ENCODE results near the gene CEP85L.

CEP85L gene

GRCh38 chr6:118544105-118544504 is 107.3 kb downstream of the CEP85L start:
- H3K9me3 Mint-ChIP-seq = no peaks in the 10 kb centered on the region
- no peak for ATAC-seq (replicated peaks)
- H3K36me3 Mint-ChIP-seq = peaks cover 0 to 3% of the 10 kb centered on the region in 2 donors
- no peak for DNase-seq
- H3K27ac Mint-ChIP-seq = no peak overlapping the region
- H3K4me3 Mint-ChIP-seq = no peak overlapping the region
- H3K27me3 Mint-ChIP-seq = no peaks in the 10 kb centered on the region
- peaks cover 0 to 4% of the 10 kb centered on the region in 2 donors for H3K4me1 Mint-ChIP-seq

GRCh38 chr6:118542184-118542952 is 109.0 kb downstream of the CEP85L start:
- no peaks in the 10 kb centered on the region for H3K9me3 Mint-ChIP-seq
- ATAC-seq (replicated peaks) (no peak), DNase-seq (no peak)
- no peaks in the 10 kb centered on the region for H3K27me3 Mint-ChIP-seq
- H3K4me1 Mint-ChIP-seq = peaks cover 0 to 1% of the 10 kb centered on the region in 2 donors
- peaks cover 0 to 3% of the 10 kb centered on the region in 2 donors for H3K36me3 Mint-ChIP-seq
- H3K27ac Mint-ChIP-seq = no peak overlapping the region
- H3K4me3 Mint-ChIP-seq = no peak overlapping the region

- ATAC-seq (replicated peaks) (no peak), DNase-seq (no peak)
- H3K27ac Mint-ChIP-seq = no peak overlapping the region
- H3K9me3 Mint-ChIP-seq = no peaks in the 10 kb centered on the region
- no peaks in the 10 kb centered on the region for H3K27me3 Mint-ChIP-seq
- peaks cover 3 to 10% of the 10 kb centered on the region in 2 donors for H3K4me1 Mint-ChIP-seq
- H3K36me3 Mint-ChIP-seq = peaks cover 8 to 9% of the 10 kb centered on the region in 2 donors
- no peak overlapping the region for H3K4me3 Mint-ChIP-seq
These were observed 113.8 kb downstream of the CEP85L start for GRCh38 chr6:118537574-118537973.

- H3K4me1 Mint-ChIP-seq = peaks cover 6 to 12% of the 10 kb centered on the region in 2 donors
- peaks cover under 1 to 1% of the 10 kb centered on the region in 2 donors for H3K9me3 Mint-ChIP-seq
- no peak for ATAC-seq (replicated peaks)
- no peaks in the 10 kb centered on the region for H3K27me3 Mint-ChIP-seq
- peaks cover 13 to 15% of the 10 kb centered on the region in 2 donors for H3K36me3 Mint-ChIP-seq
- no peak for DNase-seq
- no peak overlapping the region for H3K27ac Mint-ChIP-seq
- H3K4me3 Mint-ChIP-seq = no peak overlapping the region
These were observed 114.9 kb downstream of the CEP85L start for GRCh38 chr6:118536478-118536877.

GRCh38 chr6:118535176-118535844 is 116.1 kb downstream of the CEP85L start:
- Mint-ChIP-seq H3K27ac (no peak overlapping the region), H3K4me3 (no peak overlapping the region), H3K27me3 (no peaks in the 10 kb centered on the region), H3K9me3 (peaks cover 3 to 10% of the 10 kb centered on the region in 2 donors), H3K36me3 (peaks cover 23 to 27% of the 10 kb centered on the region in 2 donors), H3K4me1 (peaks cover 6 to 15% of the 10 kb centered on the region in 2 donors)
- ATAC-seq (replicated peaks) = no peak
- DNase-seq = no peak

- no peak for DNase-seq
- peaks cover 23 to 27% of the 10 kb centered on the region in 2 donors for H3K36me3 Mint-ChIP-seq
- H3K4me3 Mint-ChIP-seq = no peak overlapping the region
- no peaks in the 10 kb centered on the region for H3K27me3 Mint-ChIP-seq
- peaks cover 9 to 20% of the 10 kb centered on the region in 2 donors for H3K4me1 Mint-ChIP-seq
- peaks cover 3 to 10% of the 10 kb centered on the region in 2 donors for H3K9me3 Mint-ChIP-seq
- no peak for ATAC-seq (replicated peaks)
- H3K27ac Mint-ChIP-seq = no peak overlapping the region
These were observed 120.4 kb downstream of the CEP85L start for GRCh38 chr6:118530942-118531341.

GRCh38 chr6:118529756-118530155 is 121.6 kb downstream of the CEP85L start:
- no peak for ATAC-seq (replicated peaks)
- Mint-ChIP-seq H3K36me3 (peaks cover 23 to 27% of the 10 kb centered on the region in 2 donors), H3K4me1 (peaks cover 7 to 32% of the 10 kb centered on the region in 2 donors), H3K9me3 (peaks cover 3 to 10% of the 10 kb centered on the region in 2 donors), H3K27ac (no peak overlapping the region), H3K4me3 (no peak overlapping the region), H3K27me3 (no peaks in the 10 kb centered on the region)
- DNase-seq = no peak

- peaks cover 3 to 10% of the 10 kb centered on the region in 2 donors for H3K9me3 Mint-ChIP-seq
- H3K4me1 Mint-ChIP-seq = peaks cover 8 to 29% of the 10 kb centered on the region in 2 donors
- H3K27me3 Mint-ChIP-seq = no peaks in the 10 kb centered on the region
- H3K27ac Mint-ChIP-seq = no peak overlapping the region
- DNase-seq = no peak
- ATAC-seq (replicated peaks) = no peak
- no peak overlapping the region for H3K4me3 Mint-ChIP-seq
- peaks cover 20 to 30% of the 10 kb centered on the region in 2 donors for H3K36me3 Mint-ChIP-seq
These were observed 123.3 kb downstream of the CEP85L start for GRCh38 chr6:118528129-118528528.

GRCh38 chr6:118525913-118526780 is 125.2 kb downstream of the CEP85L start:
- Mint-ChIP-seq H3K4me1 (peaks cover 5 to 19% of the 10 kb centered on the region in 2 donors), H3K9me3 (peaks cover 0 to 5% of the 10 kb centered on the region in 2 donors), H3K4me3 (no peak overlapping the region), H3K27ac (no peak overlapping the region), H3K27me3 (no peaks in the 10 kb centered on the region), H3K36me3 (peaks cover 19 to 28% of the 10 kb centered on the region in 2 donors)
- ATAC-seq (replicated peaks) (no peak), DNase-seq (no peak)

- no peaks in the 10 kb centered on the region for H3K9me3 Mint-ChIP-seq
- peaks cover 16 to 26% of the 10 kb centered on the region in 2 donors for H3K36me3 Mint-ChIP-seq
- H3K4me1 Mint-ChIP-seq = peaks cover 5 to 19% of the 10 kb centered on the region in 2 donors
- H3K27ac Mint-ChIP-seq = no peak overlapping the region
- ATAC-seq (replicated peaks) = no peak
- DNase-seq = no peak
- H3K4me3 Mint-ChIP-seq = no peak overlapping the region
- no peaks in the 10 kb centered on the region for H3K27me3 Mint-ChIP-seq
These were observed 126.7 kb downstream of the CEP85L start for GRCh38 chr6:118524686-118525085.

GRCh38 chr6:118523216-118523615 is 128.2 kb downstream of the CEP85L start:
- Mint-ChIP-seq H3K36me3 (peaks cover 29 to 41% of the 10 kb centered on the region in 2 donors), H3K27ac (no peak overlapping the region), H3K27me3 (no peaks in the 10 kb centered on the region), H3K9me3 (peaks cover 0 to 6% of the 10 kb centered on the region in 2 donors), H3K4me3 (no peak overlapping the region), H3K4me1 (peaks cover 5 to 19% of the 10 kb centered on the region in 2 donors)
- no peak for ATAC-seq (replicated peaks)
- DNase-seq = no peak

GRCh38 chr6:118522422-118522821 is 129.0 kb downstream of the CEP85L start:
- Mint-ChIP-seq H3K9me3 (peaks cover 1 to 6% of the 10 kb centered on the region in 2 donors), H3K27ac (no peak overlapping the region), H3K27me3 (no peaks in the 10 kb centered on the region), H3K4me3 (no peak overlapping the region), H3K4me1 (peaks cover 5 to 19% of the 10 kb centered on the region in 2 donors), H3K36me3 (peaks cover 35 to 49% of the 10 kb centered on the region in 2 donors)
- ATAC-seq (replicated peaks) (no peak), DNase-seq (no peak)

- no peaks in the 10 kb centered on the region for H3K27me3 Mint-ChIP-seq
- H3K4me3 Mint-ChIP-seq = no peak overlapping the region
- H3K36me3 Mint-ChIP-seq = peaks cover 25 to 50% of the 10 kb centered on the region in 2 donors
- DNase-seq (no peak), ATAC-seq (replicated peaks) (no peak)
- H3K27ac Mint-ChIP-seq = no peak overlapping the region
- peaks cover 1 to 6% of the 10 kb centered on the region in 2 donors for H3K9me3 Mint-ChIP-seq
- H3K4me1 Mint-ChIP-seq = peaks cover 6 to 19% of the 10 kb centered on the region in 2 donors
These were observed 136.7 kb downstream of the CEP85L start for GRCh38 chr6:118514689-118515088.
